Chondrocyte (in vitro differentiated cells): ENCODE results near the gene ATP5MK. TPM values are rescaled to one million over a fixed set of nuclear protein-coding genes. Genes with fewer than 3 reads are reported as not detected.

ENCODE experiments used
- DNase-seq: peaks from one replicate; pipeline ENCODE4 v3.0.0; 2021; ENCODE audit warnings: mixed read lengths, low spot score
- H3K27ac Mint-ChIP-seq: one replicate; pipeline ENCODE4 v1.8.0; 2021; ENCODE audit warnings: mild to moderate bottlenecking, moderate library complexity, mixed read lengths; ENCODE audit not compliant: unreplicated experiment
- H3K27me3 Mint-ChIP-seq: 2 replicates; pipeline ENCODE4 v1.8.0; 2021; ENCODE audit warnings: low read depth, mixed read lengths
- H3K36me3 Mint-ChIP-seq: 2 replicates; pipeline ENCODE4 v1.8.0; 2021; ENCODE audit warnings: low read depth, mixed read lengths
- H3K4me1 Mint-ChIP-seq: 2 replicates; pipeline ENCODE4 v1.8.0; 2021; ENCODE audit warnings: low read depth, mild to moderate bottlenecking, mixed read lengths
- H3K4me3 Mint-ChIP-seq: one replicate; pipeline ENCODE4 v1.8.0; 2021; ENCODE audit warnings: mild to moderate bottlenecking, moderate library complexity, mixed read lengths; ENCODE audit not compliant: unreplicated experiment
- H3K9me3 Mint-ChIP-seq: 2 replicates; pipeline ENCODE4 v1.8.0; 2021; ENCODE audit warnings: low read depth, mixed read lengths
- long read RNA-seq: library from polyadenylated mRNA; stranded (forward); transcript quantifications from one replicate; pipeline ENCODE4 v2.0.0, GENCODE V29; 2021
- total RNA-seq: library from RNA; stranded (reverse); gene quantifications from 3 replicates; pipeline ENCODE4 v1.2.1, GENCODE V29; 2021
- TF ChIP-seq, protein P1 (sequence below): fragments of 200-600 bp; sonication (generic); IDR thresholded peaks from 2 replicates; pipeline ENCODE4 v1.5.0; 2021; ENCODE audit warnings: antibody characterized with exemption, mild to moderate bottlenecking, moderate library complexity

The ATP5MK gene, protein sequence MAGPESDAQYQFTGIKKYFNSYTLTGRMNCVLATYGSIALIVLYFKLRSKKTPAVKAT
- total RNA-seq, result 297 to 326 TPM (median 299 TPM) in 3 replicates
- long read RNA-seq, transcript ATP5MD-201 (4 exons, 364 nt), result major isoform, 257 of 268 reads
- long read RNA-seq, transcript ATP5MD-204 (5 exons, 626 nt), result minor isoform, 10 of 268 reads
- long read RNA-seq, partial matches to known transcripts, result 0 of 268 reads
- long read RNA-seq, other reads (novel, unspliced or antisense), result 1 of 268 reads

DNA sequence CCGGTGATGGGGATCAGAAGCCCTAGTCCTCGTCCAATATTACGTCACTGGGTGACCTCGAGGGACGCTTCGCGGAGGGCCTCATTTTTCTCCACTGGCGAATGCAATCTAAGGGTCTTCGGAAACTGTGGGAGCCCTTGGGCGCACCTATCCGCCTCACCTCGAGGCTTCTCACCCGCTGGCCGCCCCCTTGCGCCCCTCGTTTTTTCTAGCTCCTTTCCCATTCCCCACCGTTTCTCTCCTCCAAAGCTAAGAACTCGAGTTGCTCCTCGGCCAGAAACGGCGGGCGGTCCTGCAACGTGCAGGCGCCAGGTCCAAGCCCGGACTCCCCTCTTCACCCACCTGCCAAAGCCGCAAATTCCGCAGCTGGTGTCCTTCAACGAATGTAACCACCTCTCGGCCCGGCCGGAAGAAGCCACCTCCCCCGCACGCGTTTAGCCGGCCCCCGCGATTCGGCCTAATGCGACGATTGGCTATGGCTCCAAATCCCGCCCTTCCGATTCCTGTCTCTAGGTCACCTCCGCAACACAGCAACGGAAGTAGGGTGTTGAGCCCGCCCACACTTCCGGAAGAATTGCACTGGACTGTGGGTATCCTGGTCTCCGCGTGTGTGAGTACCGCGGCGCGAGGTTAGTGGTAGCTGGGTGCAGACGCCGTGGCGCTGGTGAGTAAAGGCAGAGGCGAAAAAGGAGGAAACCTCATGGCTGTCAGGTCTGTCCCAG lies at the start of gene ATP5MK, which contains the start of gene PDCD11:
ATP5MK (minus strand) TSS at position 409 of the 722 bp plus-strand sequence. CDS start 4,018 bp downstream, outside the sequence.
PDCD11 (plus strand) TSS at position 560 of the 722 bp plus-strand sequence. CDS start 1,801 bp downstream, outside the sequence.
- H3K9me3 Mint-ChIP-seq, result no peaks in the 10 kb centered on the region
- peak; percentile 98 for DNase-seq

DNA sequence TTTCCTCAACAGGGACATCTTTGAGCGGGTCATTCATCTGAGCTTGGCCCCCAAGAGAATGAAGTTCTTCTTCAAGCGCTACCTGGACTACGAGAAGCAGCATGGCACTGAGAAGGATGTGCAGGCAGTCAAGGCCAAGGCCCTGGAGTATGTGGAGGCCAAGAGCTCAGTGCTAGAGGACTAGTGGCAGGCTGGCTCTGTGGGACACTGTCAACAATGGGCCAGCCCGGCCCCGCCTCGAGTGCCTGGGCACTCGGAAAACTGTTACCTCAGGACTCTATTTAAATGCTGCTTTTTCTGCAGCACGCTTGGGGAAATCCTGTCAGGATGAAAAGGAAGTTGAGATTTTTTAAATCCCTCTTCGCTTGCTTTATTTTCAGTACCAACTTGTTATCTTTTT lies 49.1 kb upstream of the ATP5MK start:
- Mint-ChIP-seq H3K27ac (no peak overlapping the region), H3K9me3 (no peaks in the 10 kb centered on the region), H3K4me3 (no peak overlapping the region), H3K36me3 (peaks cover 50% of the 10 kb centered on the region), H3K27me3 (no peaks in the 10 kb centered on the region), H3K4me1 (peaks cover 57% of the 10 kb centered on the region)
- TF ChIP-seq, protein P1, sequence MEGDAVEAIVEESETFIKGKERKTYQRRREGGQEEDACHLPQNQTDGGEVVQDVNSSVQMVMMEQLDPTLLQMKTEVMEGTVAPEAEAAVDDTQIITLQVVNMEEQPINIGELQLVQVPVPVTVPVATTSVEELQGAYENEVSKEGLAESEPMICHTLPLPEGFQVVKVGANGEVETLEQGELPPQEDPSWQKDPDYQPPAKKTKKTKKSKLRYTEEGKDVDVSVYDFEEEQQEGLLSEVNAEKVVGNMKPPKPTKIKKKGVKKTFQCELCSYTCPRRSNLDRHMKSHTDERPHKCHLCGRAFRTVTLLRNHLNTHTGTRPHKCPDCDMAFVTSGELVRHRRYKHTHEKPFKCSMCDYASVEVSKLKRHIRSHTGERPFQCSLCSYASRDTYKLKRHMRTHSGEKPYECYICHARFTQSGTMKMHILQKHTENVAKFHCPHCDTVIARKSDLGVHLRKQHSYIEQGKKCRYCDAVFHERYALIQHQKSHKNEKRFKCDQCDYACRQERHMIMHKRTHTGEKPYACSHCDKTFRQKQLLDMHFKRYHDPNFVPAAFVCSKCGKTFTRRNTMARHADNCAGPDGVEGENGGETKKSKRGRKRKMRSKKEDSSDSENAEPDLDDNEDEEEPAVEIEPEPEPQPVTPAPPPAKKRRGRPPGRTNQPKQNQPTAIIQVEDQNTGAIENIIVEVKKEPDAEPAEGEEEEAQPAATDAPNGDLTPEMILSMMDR, result no peak
- DNase-seq, result no peak

More for the DNA sequence above, at the start of gene ATP5MK, which contains the start of gene PDCD11:
- TF ChIP-seq, protein P1, result peak; percentile 51
- peaks cover 47% of the 10 kb centered on the region for H3K4me1 Mint-ChIP-seq
- peak within 1 kb of the TSS; percentile 91 for H3K4me3 Mint-ChIP-seq
- no peaks in the 10 kb centered on the region for H3K27me3 Mint-ChIP-seq
- H3K27ac Mint-ChIP-seq, result peak within 1 kb of the TSS; percentile 91
- peaks cover 13% of the 10 kb centered on the region for H3K36me3 Mint-ChIP-seq

DNA sequence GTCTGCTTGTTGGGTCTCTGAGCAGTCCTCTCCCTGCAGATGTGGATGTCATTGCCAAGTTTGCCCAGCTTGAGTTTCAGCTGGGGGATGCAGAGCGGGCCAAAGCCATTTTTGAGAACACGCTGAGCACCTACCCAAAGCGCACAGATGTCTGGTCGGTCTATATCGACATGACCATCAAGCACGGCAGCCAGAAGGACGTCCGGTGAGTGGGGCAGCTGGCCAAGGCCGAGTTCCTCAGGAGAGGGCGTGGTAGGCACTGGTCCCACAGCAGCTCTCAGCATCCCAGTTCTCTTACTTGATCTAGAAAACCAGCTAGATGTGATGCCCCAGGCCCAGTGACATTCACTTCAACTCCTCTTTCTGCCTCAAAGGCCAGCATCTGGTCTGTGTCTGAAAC lies 48.2 kb upstream of the ATP5MK start:
- Mint-ChIP-seq H3K36me3 (peaks cover 53% of the 10 kb centered on the region), H3K27me3 (no peaks in the 10 kb centered on the region), H3K9me3 (no peaks in the 10 kb centered on the region)

DNA sequence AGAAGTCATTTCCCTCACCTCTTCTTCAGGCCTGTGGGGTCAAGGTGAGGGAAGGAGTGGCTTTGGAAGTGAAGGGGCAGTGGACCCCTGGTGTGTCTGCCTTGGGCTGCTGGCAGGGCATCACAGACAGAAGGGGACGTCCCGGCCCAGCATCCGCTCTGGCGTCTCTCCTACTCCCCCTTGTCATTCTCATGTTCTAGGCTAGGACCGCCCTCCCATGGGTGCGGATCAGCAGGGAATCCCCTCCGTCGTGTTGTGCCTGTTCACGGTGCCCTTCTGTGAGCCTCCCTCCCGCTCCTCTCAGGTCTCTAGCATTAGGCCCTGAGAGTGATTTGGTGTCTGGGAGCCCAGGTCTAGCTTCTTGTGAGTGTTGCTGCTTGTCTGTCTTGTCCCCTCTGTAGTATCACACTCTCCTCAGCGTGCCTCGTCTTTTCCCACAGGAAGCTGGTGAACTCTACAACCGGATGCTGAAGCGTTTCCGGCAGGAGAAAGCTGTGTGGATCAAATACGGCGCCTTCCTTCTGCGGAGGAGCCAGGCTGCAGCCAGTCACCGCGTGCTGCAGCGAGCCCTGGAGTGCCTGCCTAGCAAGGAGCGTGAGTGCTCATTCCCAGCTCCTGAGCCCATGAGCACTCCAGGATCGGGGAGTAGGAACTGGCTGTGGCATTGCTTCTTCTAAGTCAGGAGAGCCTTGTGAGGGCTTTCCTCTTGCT lies 47.4 kb upstream of the ATP5MK start:
- no peak for DNase-seq
- Mint-ChIP-seq H3K27ac (no peak overlapping the region), H3K4me3 (no peak overlapping the region), H3K4me1 (peaks cover 43% of the 10 kb centered on the region), H3K36me3 (peaks cover 52% of the 10 kb centered on the region), H3K27me3 (no peaks in the 10 kb centered on the region), H3K9me3 (no peaks in the 10 kb centered on the region)
- TF ChIP-seq, protein P1, result no peak

More for the DNA sequence above, 48.2 kb upstream of the ATP5MK start:
- DNase-seq, result no peak
- Mint-ChIP-seq H3K4me3 (no peak overlapping the region), H3K27ac (no peak overlapping the region), H3K4me1 (peaks cover 51% of the 10 kb centered on the region)
- TF ChIP-seq, protein P1, result no peak

DNA sequence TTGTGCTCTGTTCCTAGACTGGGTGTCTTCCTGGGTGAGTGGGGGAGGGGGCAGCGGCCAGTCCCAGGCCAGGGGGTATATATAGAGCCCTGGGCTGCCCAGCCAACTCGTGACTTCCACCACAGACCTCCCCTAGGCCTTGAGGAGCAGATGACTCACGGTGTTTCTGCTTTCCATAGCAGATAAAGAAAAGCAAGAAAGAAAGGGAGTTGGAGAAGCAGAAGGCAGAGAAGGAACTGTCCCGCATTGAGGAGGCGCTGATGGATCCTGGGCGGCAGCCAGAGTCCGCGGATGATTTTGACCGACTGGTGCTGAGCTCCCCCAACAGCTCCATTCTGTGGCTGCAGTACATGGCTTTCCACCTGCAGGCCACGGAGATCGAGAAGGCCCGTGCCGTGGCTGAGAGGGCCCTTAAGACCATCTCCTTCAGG lies 45.8 kb upstream of the ATP5MK start:
- Mint-ChIP-seq H3K9me3 (no peaks in the 10 kb centered on the region), H3K27me3 (no peaks in the 10 kb centered on the region), H3K4me3 (no peak overlapping the region), H3K27ac (peak overlapping the region; percentile 85), H3K36me3 (peaks cover 62% of the 10 kb centered on the region), H3K4me1 (peaks cover 34% of the 10 kb centered on the region)
- TF ChIP-seq, protein P1, result no peak
- DNase-seq, result no peak
